MM.1S (cell line): Measurements from ENCODE around the gene YTHDF2.

Experiments
- DNase-seq: peaks from one replicate; pipeline ENCODE4 v3.0.0-alpha.2; 2015
- H2AFZ ChIP-seq: fragments of 300-600 bp; sonication (generic); 2 replicates; pipeline ENCODE4 v1.6.0; 2016; ENCODE audit warnings: antibody characterized with exemption, low read length
- H3F3A ChIP-seq: fragments of 300-600 bp; sonication (generic); 2 replicates; pipeline ENCODE4 v1.6.1; 2016; ENCODE audit warnings: mild to moderate bottlenecking, antibody characterized with exemption, low read length, moderate library complexity, mixed read lengths; ENCODE audit not compliant: insufficient read depth
- H3K27ac ChIP-seq: fragments of 300-600 bp; sonication (generic); 2 replicates; pipeline ENCODE4 v1.5.1; 2016; ENCODE audit warnings: mild to moderate bottlenecking, low read length
- H3K27me3 ChIP-seq: fragments of 300-600 bp; sonication (generic); replicated peaks from 2 replicates; pipeline ENCODE4 v1.6.0; 2016; ENCODE audit warnings: low read length; ENCODE audit not compliant: insufficient read depth
- H3K36me3 ChIP-seq: fragments of 300-600 bp; sonication (generic); replicated peaks from 2 replicates; pipeline ENCODE4 v1.6.1; 2016; ENCODE audit warnings: mild to moderate bottlenecking, low read length, mixed read lengths; ENCODE audit not compliant: insufficient read depth
- H3K4me1 ChIP-seq: fragments of 300-600 bp; sonication (generic); 2 replicates; pipeline ENCODE4 v1.6.1; 2016; ENCODE audit warnings: low read length, mixed read lengths
- H3K4me2 ChIP-seq: fragments of 300-600 bp; sonication (generic); 2 replicates; pipeline ENCODE4 v1.6.0; 2016; ENCODE audit warnings: low read depth, low read length
- H3K4me3 ChIP-seq: fragments of 300-600 bp; sonication (generic); 2 replicates; pipeline ENCODE4 v1.5.1; 2016; ENCODE audit warnings: low read length, mixed read lengths
- H3K79me2 ChIP-seq: fragments of 300-600 bp; sonication (generic); 2 replicates; pipeline ENCODE4 v1.6.1; 2016; ENCODE audit warnings: mixed run types, low read length, mixed read lengths
- H3K9ac ChIP-seq: fragments of 300-600 bp; sonication (generic); 2 replicates; pipeline ENCODE4 v1.6.1; 2016; ENCODE audit warnings: low read length, mixed read lengths
- H3K9me2 ChIP-seq: fragments of 300-600 bp; sonication (generic); replicated peaks from 2 replicates; pipeline ENCODE4 v1.6.1; 2016; ENCODE audit warnings: mild to moderate bottlenecking, low read length, mixed read lengths; ENCODE audit not compliant: insufficient read depth
- H3K9me3 ChIP-seq: fragments of 300-600 bp; sonication (generic); replicated peaks from 2 replicates; pipeline ENCODE4 v1.6.1; 2016; ENCODE audit warnings: mild to moderate bottlenecking, low read length, mixed read lengths; ENCODE audit not compliant: insufficient read depth
- H4K20me1 ChIP-seq: fragments of 300-600 bp; sonication (generic); 2 replicates; pipeline ENCODE4 v1.6.1; 2016; ENCODE audit warnings: mild to moderate bottlenecking, low read length, moderate library complexity, mixed read lengths; ENCODE audit not compliant: insufficient read depth
- EZH2 ChIP-seq: fragments of 300-600 bp; sonication (generic); optimal IDR thresholded peaks from 2 replicates; pipeline ENCODE3; 2017; ENCODE audit warnings: low read depth, mild to moderate bottlenecking, antibody characterized with exemption, low read length, mixed read lengths
- EZH2phosphoT487 ChIP-seq: fragments of 300-600 bp; sonication (generic); IDR thresholded peaks from 2 replicates; pipeline ENCODE4 v1.6.1; 2018; ENCODE audit warnings: antibody characterized with exemption, low read length
- TF ChIP-seq, protein P1 (sequence below): fragments of 300-600 bp; sonication (generic); IDR thresholded peaks from 2 replicates; pipeline ENCODE4 v1.5.1; 2016; ENCODE audit warnings: antibody characterized with exemption, low read length, mixed read lengths

Gene YTHDF2

DNA sequence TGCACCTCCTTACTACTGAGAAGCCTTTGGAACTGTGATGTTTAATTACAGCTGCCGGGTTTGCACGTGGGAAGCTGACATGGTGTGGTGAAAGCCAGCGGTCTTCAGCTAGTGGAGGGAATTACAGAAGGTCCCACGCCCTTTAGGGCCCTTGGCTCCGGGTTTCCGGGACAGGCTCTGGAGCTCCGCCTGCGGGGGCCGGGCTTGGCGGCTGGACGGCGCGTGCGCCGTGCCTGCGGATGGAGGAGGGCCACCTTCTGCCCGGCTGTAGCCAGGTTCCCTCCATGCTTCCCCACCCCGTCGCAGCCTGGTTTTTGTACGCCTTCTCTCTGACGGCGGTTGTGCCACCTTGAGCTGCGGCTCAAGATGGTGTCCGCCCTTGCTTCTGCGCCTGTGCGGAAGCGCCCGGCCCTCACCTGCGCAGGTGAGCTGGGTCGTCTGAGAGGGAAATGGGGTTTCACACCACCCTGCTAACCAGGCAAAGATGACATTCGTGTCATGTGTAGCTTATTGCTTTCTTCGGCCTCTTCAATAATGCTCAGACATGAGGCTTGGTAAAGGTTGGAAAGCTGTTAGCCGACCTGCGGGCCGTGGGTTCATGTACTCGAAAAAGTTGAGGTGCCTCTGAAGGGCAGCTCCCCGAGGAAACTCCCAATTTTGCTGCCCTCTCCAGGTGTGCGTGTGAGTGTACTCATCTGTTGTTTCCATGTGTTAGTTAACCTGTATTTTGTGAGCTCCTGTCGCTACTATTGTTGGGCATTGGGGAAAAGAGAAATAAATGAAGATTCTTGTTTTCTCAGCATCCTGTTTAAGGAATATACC, 38.6 kb downstream of the YTHDF2 start:
- Histone ChIP-seq H3K27ac (peak overlapping the region; percentile 3; the same call in 1 of the 2 replicates), H3K4me1 (no peaks in the 10 kb centered on the region), H3K4me3 (peak overlapping the region; percentile 47), H3F3A (peaks cover 8% of the 10 kb centered on the region), H3K9me2 (no peaks in the 10 kb centered on the region), H3K4me2 (peak overlapping the region; percentile 76), H3K9me3 (no peaks in the 10 kb centered on the region), H3K36me3 (no peaks in the 10 kb centered on the region), H3K79me2 (0 out of 2 replicates have a peak, but pooled peaks cover 4% of the 10 kb centered on the region), H2AFZ (peak overlapping the region; percentile 61), H4K20me1 (no peaks in the 10 kb centered on the region), H3K27me3 (no peaks in the 10 kb centered on the region), H3K9ac (peak overlapping the region; percentile 2; the same call in 1 of the 2 replicates)
- DNase-seq: peak; percentile 69
- TF ChIP-seq EZH2phosphoT487 (no peak), EZH2 (no peak)
- TF ChIP-seq, protein P1, sequence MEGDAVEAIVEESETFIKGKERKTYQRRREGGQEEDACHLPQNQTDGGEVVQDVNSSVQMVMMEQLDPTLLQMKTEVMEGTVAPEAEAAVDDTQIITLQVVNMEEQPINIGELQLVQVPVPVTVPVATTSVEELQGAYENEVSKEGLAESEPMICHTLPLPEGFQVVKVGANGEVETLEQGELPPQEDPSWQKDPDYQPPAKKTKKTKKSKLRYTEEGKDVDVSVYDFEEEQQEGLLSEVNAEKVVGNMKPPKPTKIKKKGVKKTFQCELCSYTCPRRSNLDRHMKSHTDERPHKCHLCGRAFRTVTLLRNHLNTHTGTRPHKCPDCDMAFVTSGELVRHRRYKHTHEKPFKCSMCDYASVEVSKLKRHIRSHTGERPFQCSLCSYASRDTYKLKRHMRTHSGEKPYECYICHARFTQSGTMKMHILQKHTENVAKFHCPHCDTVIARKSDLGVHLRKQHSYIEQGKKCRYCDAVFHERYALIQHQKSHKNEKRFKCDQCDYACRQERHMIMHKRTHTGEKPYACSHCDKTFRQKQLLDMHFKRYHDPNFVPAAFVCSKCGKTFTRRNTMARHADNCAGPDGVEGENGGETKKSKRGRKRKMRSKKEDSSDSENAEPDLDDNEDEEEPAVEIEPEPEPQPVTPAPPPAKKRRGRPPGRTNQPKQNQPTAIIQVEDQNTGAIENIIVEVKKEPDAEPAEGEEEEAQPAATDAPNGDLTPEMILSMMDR: no peak

DNA sequence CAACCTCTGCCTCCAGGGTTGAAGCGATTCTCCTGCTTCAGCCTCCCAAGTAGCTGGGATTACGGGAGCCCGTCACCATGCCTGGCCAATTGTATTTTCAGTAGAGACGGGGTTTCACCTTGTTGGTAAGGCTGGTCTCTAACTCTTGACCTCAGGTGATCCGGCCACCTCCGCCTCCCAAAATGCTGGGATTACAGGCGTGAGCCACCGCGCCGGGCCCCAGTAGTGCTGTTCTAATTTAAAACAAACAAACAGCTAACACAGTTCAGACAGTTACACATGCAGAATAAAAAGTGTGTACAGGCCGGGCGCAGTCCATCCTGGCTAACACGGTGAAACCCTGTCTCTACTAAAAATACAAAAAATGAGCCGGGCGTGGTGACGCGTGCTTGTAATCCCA, 39.6 kb downstream of the YTHDF2 start:
- H2AFZ ChIP-seq: no peak overlapping the region
- no peak overlapping the region for H3K4me2 ChIP-seq
- H4K20me1 ChIP-seq: no peaks in the 10 kb centered on the region
- no peak overlapping the region for H3K4me3 ChIP-seq
- H3K27ac ChIP-seq: no peak overlapping the region
- no peaks in the 10 kb centered on the region for H3K9me2 ChIP-seq
- peaks cover 8% of the 10 kb centered on the region for H3F3A ChIP-seq
- H3K4me1 ChIP-seq: no peaks in the 10 kb centered on the region
- DNase-seq: no peak
- H3K9me3 ChIP-seq: no peaks in the 10 kb centered on the region
- H3K27me3 ChIP-seq: no peaks in the 10 kb centered on the region
- TF ChIP-seq EZH2: no peak
- TF ChIP-seq, protein P1: no peak
- no peak for TF ChIP-seq EZH2phosphoT487
- 0 out of 2 replicates have a peak, but pooled peaks cover 4% of the 10 kb centered on the region for H3K79me2 ChIP-seq
- H3K9ac ChIP-seq: no peak overlapping the region
- no peaks in the 10 kb centered on the region for H3K36me3 ChIP-seq

DNA sequence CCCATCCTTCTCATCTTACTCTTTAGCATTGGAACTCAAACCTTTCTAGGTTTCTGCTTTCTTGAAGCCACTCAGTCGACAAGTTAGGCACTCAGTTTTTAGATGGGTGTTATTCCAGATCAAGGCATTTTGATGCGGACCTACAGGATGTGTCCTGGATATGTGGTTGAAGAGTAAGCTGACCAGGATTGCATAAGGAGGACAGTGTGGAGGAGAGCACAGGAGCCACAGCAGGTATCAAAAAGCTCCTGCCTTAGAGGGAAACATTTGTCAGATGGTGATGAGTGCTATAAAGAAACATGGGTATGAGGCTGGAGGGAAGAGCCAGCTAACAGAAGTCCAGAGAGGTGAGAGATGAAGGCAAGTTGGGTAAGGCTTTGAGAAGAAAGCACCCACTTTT, 41.3 kb downstream of the YTHDF2 start:
- no peaks in the 10 kb centered on the region for H3K9me3 ChIP-seq
- no peaks in the 10 kb centered on the region for H3K4me1 ChIP-seq
- TF ChIP-seq, protein P1: no peak
- TF ChIP-seq EZH2 (no peak), EZH2phosphoT487 (no peak)
- H4K20me1 ChIP-seq: no peaks in the 10 kb centered on the region
- H3K27ac ChIP-seq: no peak overlapping the region
- H3K27me3 ChIP-seq: no peaks in the 10 kb centered on the region
- no peaks in the 10 kb centered on the region for H3K36me3 ChIP-seq
- peaks cover 8% of the 10 kb centered on the region for H3F3A ChIP-seq
- H3K9ac ChIP-seq: no peak overlapping the region
- H3K4me2 ChIP-seq: no peak overlapping the region
- H3K79me2 ChIP-seq: no peaks in the 10 kb centered on the region
- no peak overlapping the region for H2AFZ ChIP-seq
- H3K4me3 ChIP-seq: no peak overlapping the region
- H3K9me2 ChIP-seq: no peaks in the 10 kb centered on the region
- no peak for DNase-seq
